Measurements from ENCODE around the gene RAB13. TPM values are rescaled to one million over a fixed set of nuclear protein-coding genes. Genes with fewer than 3 reads are reported as not detected.

RAB13 gene
- total RNA-seq, 1 donor from 2014 or later, result 46.3 TPM

GRCh38 chr1:153932156-153933131 lies 53.7 kb downstream of the RAB13 start:
- H3K36me3 ChIP-seq (ENCODE audit: control insufficient read depth, insufficient read depth, low read length), result peaks cover 4% of the 10 kb centered on the region
- no peak for TF ChIP-seq CTCF (IDR thresholded peaks at IDR 0.05; ENCODE audit: insufficient read depth, low read length, poor library complexity, severe bottlenecking)

More at GRCh38 chr1:153932156-153933131, 53.7 kb downstream of the RAB13 start:
- Histone ChIP-seq H3K27me3 (ENCODE audit: control insufficient read depth, insufficient read depth, low read length) (no peaks in the 10 kb centered on the region), H3K4me3 (ENCODE audit: low read depth, low read length) (no peak overlapping the region)
- no peak for DNase-seq (ENCODE audit: low read depth)

Other genes with a start within 250 kb of the RAB13 start
- gene SLC27A3, start 210.9 kb downstream of the RAB13 start, total RNA-seq, result 2.7 and 6.2 TPM in 2 replicates
- gene GATAD2B, start 63.4 kb downstream of the RAB13 start, total RNA-seq, result 12.2 and 12.7 TPM in 2 replicates
- 25.1 and 42.8 TPM in 2 replicates for gene DENND4B, start 39.6 kb downstream of the RAB13 start, total RNA-seq
- gene CRTC2, start 27.7 kb downstream of the RAB13 start, total RNA-seq, result 21.5 and 21.7 TPM in 2 replicates
- 219 and 246 TPM in 2 replicates for gene SLC39A1, start 22.8 kb downstream of the RAB13 start, total RNA-seq
- gene CREB3L4, start 18.4 kb downstream of the RAB13 start, total RNA-seq, result 11.8 and 14.5 TPM in 2 replicates
- gene JTB, start 8.7 kb downstream of the RAB13 start, total RNA-seq, result 220 and 242 TPM in 2 replicates
- 2,282 and 2,407 TPM in 2 replicates for gene RPS27, start 4.4 kb upstream of the RAB13 start, total RNA-seq
- not detected in 2 replicates for gene NUP210L, start 168.7 kb upstream of the RAB13 start, total RNA-seq
- gene TPM3, start 205.8 kb upstream of the RAB13 start, total RNA-seq, result 434 and 529 TPM in 2 replicates
- gene CFAP141, start 220.0 kb upstream of the RAB13 start, total RNA-seq, result not detected in 2 replicates
- 61.7 and 70.9 TPM in 2 replicates for gene UBAP2L, start 234.6 kb upstream of the RAB13 start, total RNA-seq